AG09319 (cell line): ENCODE data around the gene CDH4.

Experiments used
- DNase-seq: peaks from one replicate; pipeline ENCODE4 v3.0.0-alpha.2; 2010; ENCODE audit warnings: low read depth; ENCODE audit errors: extremely low read depth
- TF ChIP-seq, protein P1 (sequence below): IDR thresholded peaks from 2 replicates; pipeline ENCODE4 v1.5.1; 2011; ENCODE audit warnings: low read depth, mild to moderate bottlenecking, inconsistent platforms, low read length, moderate library complexity

The CDH4 gene

DNA sequence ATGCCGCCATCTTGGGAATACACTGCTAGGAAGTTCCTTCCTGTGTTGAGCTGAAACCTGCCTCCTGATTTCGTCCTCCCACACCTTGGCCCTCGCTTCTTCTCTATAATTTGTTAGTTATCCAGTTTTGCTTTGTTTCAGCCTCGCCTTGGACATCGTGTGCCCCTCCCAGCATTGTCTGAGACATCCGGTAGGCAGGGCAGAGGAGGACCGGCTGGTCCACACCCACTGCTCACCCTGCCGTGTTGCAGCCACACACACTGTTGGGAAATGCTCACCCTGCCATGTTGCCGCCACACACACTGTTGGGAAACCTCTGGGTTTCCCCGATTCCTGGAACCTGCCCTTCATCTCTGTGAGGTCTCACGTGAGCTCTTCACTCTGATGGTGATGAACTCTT is 105.1 kb downstream of the CDH4 start:
- TF ChIP-seq, protein P1, sequence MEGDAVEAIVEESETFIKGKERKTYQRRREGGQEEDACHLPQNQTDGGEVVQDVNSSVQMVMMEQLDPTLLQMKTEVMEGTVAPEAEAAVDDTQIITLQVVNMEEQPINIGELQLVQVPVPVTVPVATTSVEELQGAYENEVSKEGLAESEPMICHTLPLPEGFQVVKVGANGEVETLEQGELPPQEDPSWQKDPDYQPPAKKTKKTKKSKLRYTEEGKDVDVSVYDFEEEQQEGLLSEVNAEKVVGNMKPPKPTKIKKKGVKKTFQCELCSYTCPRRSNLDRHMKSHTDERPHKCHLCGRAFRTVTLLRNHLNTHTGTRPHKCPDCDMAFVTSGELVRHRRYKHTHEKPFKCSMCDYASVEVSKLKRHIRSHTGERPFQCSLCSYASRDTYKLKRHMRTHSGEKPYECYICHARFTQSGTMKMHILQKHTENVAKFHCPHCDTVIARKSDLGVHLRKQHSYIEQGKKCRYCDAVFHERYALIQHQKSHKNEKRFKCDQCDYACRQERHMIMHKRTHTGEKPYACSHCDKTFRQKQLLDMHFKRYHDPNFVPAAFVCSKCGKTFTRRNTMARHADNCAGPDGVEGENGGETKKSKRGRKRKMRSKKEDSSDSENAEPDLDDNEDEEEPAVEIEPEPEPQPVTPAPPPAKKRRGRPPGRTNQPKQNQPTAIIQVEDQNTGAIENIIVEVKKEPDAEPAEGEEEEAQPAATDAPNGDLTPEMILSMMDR, result no peak

DNA sequence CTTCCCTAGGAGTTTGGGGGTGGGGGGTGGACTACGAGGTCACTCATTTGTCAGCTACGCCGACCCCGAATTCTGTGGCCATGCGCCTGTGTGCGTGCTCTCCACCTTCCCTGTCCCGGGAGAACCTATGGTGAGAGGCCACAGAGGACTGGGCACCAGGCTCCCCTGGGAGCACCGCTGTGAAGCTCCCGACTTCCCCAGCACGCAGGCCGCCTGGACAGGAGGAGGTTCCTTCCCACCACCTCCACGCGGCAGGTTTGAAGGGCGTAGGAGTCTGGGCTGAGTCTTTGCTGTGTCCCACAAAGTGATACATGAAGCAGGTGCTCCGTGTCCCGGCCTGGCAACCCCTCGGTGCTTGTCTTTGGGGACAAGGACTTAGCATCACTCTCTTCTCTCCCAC is 107.2 kb downstream of the CDH4 start:
- TF ChIP-seq, protein P1, result no peak
- DNase-seq, result no peak

More for the DNA sequence above, 105.1 kb downstream of the CDH4 start:
- no peak for DNase-seq

DNA sequence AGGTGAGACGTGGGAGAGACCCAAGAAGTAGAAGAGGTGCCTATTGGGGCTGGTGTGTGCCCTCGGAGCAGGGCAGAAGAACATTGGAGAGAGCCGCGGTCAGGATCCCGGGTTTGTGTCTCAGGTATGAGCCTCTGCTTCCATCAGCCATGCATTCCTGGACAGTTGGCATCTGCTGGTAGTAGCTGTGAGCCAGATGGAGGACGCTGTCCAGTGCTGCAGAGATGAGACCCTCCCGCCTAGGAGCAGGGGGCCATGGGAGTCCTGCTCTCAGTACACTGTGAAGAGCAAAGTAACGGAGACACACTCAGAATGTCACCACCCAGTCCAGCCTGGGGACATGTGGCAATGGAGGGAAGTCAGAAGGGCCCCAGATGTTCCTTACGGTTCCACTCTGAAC is 108.2 kb downstream of the CDH4 start:
- TF ChIP-seq, protein P1, result no peak

GRCh38 chr20:61360940-61361339 is 108.9 kb downstream of the CDH4 start:
- TF ChIP-seq, protein P1, result no peak
- DNase-seq, result no peak

More for the DNA sequence above, 108.2 kb downstream of the CDH4 start:
- no peak for DNase-seq

GRCh38 chr20:61361501-61361900 is 109.4 kb downstream of the CDH4 start:
- TF ChIP-seq, protein P1, result no peak
- DNase-seq, result no peak

DNA sequence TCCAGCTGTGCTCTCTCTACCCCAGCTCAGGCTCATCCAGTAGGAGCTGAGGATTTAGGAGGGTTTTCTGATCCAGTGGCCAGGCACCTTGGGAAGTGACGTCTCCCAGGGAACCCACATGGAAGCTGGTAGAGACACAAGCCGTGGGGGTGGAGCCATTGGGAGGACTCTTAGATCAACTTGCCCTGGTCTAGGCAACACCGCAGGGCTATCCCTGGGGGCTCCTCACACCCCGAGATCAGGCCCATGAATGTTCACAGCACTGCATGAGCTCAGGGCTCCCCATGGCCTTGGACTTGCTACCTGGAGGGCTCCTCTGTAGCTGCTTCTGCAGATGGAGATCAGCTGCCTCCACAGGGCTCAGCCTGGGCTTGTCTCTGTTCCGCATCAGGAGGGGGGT is 112.1 kb downstream of the CDH4 start:
- TF ChIP-seq, protein P1, result no peak
- DNase-seq, result no peak

GRCh38 chr20:61366914-61367313 is 114.9 kb downstream of the CDH4 start:
- TF ChIP-seq, protein P1, result no peak
- DNase-seq, result no peak
